NCI-H1436 treated with DMSO at 0.1 percent for 48 hours (cell line): ENCODE data around the gene SLC27A6.
"Not testable (repeated sequence)": the region's sequence is repeated elsewhere in the genome, so short reads cannot be mapped to it uniquely, and the experiment has no call there.

Experiments
- DNase-seq: peaks from one replicate; lab custom pipeline; 2025; lab: John Stamatoyannopoulos, UW

The SLC27A6 gene

GRCh38 chr5:129002527-129002842 is 37.2 kb downstream of the SLC27A6 start:
- DNase-seq = no peak

GRCh38 chr5:129003232-129003631 is 37.9 kb downstream of the SLC27A6 start:
- DNase-seq = no peak

GRCh38 chr5:129014185-129014584 is 48.9 kb downstream of the SLC27A6 start:
- DNase-seq = no peak

GRCh38 chr5:129018837-129019236 is 53.5 kb downstream of the SLC27A6 start:
- DNase-seq = no peak

GRCh38 chr5:129019401-129019908 is 54.2 kb downstream of the SLC27A6 start:
- DNase-seq = no peak

- no peak for DNase-seq
These were observed 55.4 kb downstream of the SLC27A6 start for GRCh38 chr5:129020683-129021082.

- no peak for DNase-seq
These were observed 56.5 kb downstream of the SLC27A6 start for GRCh38 chr5:129021744-129022143.

- no peak for DNase-seq
These were observed 57.3 kb downstream of the SLC27A6 start for GRCh38 chr5:129022599-129022998.

GRCh38 chr5:129027260-129027659 is 62.0 kb downstream of the SLC27A6 start:
- DNase-seq = no peak

GRCh38 chr5:129031886-129032683 is 66.8 kb downstream of the SLC27A6 start:
- no peak for DNase-seq

GRCh38 chr5:129036257-129036656 is 71.0 kb downstream of the SLC27A6 start:
- DNase-seq = not testable (repeated sequence)

- DNase-seq = no peak
These were observed 76.1 kb downstream of the SLC27A6 start for GRCh38 chr5:129041196-129041881.

- DNase-seq = no peak
These were observed 77.0 kb downstream of the SLC27A6 start for GRCh38 chr5:129042306-129042705.

GRCh38 chr5:129043894-129044293 is 78.6 kb downstream of the SLC27A6 start:
- no peak for DNase-seq

GRCh38 chr5:129046151-129046550 is 80.9 kb downstream of the SLC27A6 start:
- no peak for DNase-seq

- no peak for DNase-seq
These were observed 83.2 kb downstream of the SLC27A6 start for GRCh38 chr5:129048509-129048908.

- no peak for DNase-seq
These were observed 84.0 kb downstream of the SLC27A6 start for GRCh38 chr5:129049126-129049799.

- no peak for DNase-seq
These were observed 86.0 kb downstream of the SLC27A6 start for GRCh38 chr5:129051283-129051682.

GRCh38 chr5:129053438-129053837 is 88.2 kb downstream of the SLC27A6 start:
- DNase-seq = no peak

GRCh38 chr5:129057329-129057728 is 92.0 kb downstream of the SLC27A6 start:
- no peak for DNase-seq

GRCh38 chr5:129061849-129062248 is 96.6 kb downstream of the SLC27A6 start:
- DNase-seq = no peak

- DNase-seq = no peak
These were observed 98.3 kb downstream of the SLC27A6 start for GRCh38 chr5:129063483-129064113.
